Measurements from ENCODE around the gene HS6ST2.
"Not testable (repeated sequence)": the region's sequence is repeated elsewhere in the genome, so short reads cannot be mapped to it uniquely, and the experiment has no call there.

The HS6ST2 gene

DNA sequence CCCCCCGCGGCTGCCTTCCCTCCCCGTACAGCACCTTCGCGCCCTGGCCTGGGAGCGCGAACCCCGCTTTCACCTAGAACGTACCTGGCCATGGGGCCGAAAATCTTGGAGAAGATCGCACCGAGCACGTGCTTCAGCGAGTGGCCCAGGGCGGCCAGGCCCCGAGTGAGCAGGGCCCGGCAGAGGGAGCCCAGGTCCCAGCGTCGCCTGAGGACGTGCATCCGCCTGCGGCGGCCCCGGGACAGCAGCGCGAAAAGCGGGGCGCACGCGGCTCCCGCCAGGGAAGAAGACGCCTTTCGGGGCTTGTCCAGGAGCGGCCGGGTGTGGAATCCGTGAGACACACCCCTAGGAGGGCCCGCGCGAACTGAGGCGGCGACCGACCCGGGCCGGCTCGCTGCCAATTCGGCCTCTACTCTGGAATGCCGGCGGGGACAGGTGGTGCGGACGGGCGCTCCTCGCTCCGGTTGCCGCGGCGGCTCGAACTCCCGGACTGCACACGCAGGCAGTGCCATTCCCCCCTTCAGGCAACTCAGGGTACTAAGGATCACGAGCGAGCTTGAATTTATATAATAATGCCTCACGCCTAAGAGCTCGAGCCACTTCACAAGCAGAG lies at the start of gene HS6ST2:
Gene HS6ST2 (minus strand): TSS at position 539 of the 613 bp plus-strand sequence.
- DNase-seq, result peak; percentile 60

DNA sequence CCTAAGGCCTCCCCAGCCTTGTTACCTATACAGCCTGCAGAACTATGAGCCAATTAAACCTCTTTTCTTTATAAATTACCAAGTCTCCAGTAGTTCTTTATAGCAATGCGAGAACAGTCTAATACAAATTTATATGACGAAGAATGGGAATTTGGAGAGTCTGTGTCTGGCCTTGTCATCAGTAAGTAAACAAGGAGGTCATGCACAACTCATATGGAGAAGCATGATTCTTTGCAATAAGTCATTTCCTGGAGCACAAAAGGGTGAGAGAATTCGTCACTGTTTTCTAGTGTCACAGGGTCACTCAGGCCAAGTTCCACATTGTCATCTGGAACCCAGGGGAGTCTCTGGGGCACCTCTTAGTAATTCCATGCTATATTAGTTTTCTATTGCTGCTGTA lies 49.0 kb upstream of the HS6ST2 start:
- no peak for DNase-seq

DNA sequence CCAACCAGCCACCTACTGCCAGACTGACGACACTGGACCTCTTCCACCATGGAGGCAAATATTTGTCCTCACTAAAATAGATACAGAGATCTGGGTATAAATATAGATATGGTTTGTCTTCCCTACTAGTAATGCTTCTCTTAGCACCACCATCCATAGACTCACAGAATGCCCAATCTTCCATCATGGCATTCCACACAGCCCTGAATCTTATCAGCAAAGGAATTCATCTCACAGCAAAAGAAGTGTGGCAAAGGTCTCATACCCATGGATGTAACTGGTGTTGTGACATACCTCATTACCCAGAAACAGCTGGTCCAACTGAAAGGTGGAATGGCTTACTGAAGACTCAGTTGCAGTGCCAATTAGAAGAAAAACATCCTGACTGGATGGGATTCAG lies 47.2 kb upstream of the HS6ST2 start:
- DNase-seq, result no peak

DNA sequence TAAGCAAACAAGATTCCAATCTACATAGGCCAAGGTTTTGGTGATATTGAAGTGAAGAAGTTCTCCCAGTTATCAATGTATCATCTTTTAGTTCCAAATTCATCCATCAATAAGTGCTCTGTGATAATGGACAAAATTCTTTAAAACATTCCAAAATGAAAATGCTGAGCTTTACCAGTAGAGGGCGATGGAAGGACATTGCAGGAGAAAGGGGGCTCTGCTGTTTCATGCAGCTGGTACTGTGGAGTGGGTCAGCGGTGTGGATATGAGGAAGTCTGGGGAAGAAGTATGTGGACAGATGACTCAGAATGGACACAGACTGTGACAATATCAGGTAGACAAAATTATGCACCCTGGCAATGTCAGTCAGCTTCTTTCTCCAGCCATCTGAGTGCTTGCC lies 46.6 kb upstream of the HS6ST2 start:
- DNase-seq, result peak; percentile 39

DNA sequence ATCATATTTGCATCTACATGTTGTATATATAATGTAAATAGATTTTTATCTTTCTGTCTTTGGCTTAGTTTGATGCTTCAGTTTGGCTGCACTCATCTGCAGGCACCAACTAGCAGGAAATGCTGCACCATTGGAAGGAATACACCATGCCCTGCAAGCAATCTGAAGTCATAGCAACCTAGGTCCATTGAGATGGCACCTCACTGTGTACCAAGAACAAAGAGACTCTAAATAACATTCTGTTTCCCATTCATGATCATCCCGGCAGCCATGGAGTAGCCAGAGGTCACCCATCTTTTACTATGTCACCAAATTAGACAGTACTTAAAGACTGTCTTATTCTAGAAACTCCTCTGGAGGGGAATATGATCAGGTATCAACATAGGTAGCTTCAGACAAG lies 40.8 kb upstream of the HS6ST2 start:
- DNase-seq, result no peak

DNA sequence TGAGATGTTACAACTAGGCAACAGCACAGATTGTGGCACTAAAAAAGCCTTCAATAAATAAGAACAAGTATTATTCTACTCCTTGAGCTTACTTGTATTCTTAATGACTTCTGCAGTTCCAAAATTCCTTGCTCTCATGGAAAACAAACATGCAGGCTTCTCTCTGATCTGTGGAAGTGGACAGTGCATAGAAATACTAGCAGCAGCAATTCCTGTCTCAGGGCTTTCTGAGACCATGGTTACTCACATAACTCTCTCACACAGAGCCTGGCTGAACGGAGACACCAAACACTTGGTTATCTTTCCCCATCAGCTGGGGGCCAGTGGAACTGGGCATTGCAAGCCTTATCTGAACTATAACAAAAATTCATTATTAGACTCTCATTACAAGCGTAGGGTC lies 32.4 kb upstream of the HS6ST2 start:
- no peak for DNase-seq

DNA sequence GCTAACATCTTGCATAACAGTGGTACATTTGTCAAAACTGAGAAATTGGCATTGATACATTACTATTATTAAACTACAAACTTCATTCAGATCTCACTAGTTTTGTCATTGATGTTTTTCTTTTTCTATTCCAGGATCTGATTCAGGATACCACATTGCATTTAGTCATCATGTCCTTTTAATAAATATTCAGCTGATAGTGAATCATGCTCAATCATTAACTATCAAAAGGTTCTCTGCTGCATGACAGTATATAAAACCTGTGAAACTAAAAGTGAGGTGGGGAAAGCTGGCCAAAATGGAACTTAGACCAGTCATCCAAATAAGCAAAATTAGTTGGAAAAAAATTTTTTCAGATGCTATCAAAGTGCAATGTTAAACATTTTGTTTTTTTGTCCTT lies 28.1 kb upstream of the HS6ST2 start:
- DNase-seq, result no peak

DNA sequence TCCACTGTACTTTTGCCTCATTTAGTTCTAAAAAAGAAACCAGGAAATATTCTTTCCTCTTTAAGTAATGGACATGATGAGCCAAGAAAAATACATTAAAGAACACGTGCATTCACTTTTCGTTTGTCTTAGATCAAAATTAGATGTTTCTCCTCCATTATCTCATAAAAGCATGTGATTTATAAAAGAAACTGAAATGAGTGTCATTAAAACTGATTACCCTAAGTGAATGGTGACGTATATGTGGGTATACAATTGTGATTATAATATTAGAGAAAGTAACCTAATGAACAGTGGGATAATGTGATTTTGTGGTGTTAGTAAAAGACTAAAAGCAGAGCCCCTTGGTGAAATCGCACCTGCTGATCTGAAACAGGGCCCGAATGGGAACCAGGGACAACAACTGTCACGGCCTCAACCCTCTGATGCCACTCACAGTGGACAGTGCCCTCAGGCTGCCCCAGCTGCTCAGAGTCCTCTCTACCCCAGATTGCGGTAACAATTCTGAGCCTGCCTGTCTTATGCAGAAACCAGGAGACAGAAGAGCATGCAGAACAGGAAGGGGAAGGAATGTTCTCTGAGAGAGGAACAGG lies 25.7 kb upstream of the HS6ST2 start:
- no peak for DNase-seq

DNA sequence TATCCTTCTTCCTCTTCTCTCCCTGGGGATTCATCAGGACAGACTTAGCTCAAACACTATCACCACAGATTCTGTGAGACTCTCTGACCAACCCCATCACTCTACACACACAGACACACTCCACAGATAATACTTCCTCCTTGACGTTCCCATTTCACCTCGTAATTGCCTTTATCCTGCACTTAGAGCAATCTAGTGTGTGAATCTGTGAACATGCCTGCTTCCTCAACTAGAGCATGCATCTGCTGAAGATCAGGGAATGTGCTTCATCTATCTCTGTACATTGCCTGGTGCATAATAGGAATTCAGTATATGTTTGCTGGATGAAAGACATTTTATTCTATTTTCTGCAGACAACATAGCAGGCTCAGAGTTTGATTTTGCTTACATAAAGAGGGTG lies 25.1 kb upstream of the HS6ST2 start:
- no peak for DNase-seq

DNA sequence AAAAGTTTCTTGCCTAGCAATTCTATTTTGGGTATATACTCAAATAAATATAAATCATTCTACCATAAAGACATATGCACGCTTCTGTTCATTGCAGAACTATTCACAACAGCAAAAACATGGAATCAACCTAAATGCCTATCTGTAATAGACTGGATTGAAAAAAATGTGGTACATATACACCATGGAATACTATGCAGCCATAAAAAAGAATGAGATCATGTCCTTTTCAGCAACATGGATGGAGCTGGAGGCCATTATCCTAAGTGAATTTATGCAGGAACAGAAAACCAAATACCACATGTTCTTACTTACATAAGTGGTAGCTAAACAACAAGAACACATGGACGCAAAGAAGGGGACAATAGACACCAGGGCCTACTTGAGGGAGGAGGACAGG lies 21.6 kb upstream of the HS6ST2 start:
- not testable (repeated sequence) for DNase-seq

DNA sequence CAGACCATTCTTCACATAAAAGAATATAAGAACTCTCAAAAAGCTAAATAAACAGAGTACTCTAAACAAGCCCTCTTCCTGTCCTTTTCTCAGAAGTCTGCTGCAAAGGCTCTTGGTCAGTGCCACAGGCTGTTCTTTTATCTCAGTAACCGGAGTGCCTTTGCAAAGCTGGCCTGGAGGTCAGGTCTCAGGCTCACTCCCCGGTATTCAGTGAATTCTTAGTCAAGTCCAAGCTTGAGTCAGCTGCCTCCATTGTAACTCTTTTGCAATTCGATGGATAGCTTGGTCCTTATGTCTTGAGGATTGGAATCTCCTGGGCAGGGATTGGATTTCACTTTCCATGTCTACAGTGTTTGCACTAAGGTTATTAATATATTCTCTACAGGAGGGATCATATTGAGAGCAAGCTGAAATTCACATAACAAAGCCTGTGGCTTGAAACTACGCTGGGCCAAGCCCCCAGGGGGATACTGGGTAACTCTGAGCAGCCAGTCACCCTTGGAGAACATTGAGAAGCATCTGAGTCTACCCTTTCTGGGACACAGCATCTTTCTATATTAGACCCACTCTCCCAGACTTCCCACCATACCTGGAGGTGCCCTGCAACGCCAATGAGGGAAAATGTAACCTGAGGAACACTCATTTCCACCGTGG lies 10.0 kb upstream of the HS6ST2 start:
- DNase-seq, result no peak

DNA sequence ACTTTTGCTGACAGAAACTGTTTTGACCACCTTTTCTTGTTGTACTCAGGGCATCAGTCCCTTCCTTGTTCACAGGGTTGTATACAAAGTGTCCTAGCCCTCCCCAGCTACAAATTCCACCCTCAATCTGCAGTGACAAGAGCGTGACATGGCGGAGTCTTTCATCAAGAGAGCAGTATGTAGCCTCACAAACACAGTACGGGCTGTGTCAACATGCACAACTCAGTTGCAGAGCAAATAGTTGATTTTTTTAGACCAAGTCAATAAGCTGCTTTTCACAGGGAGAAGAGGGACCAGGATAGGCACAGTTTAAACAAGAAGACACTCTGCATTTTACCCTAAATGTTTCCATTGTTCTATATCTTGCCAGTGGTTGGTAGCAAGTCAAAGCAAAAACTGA lies 8.6 kb upstream of the HS6ST2 start:
- DNase-seq, result no peak

DNA sequence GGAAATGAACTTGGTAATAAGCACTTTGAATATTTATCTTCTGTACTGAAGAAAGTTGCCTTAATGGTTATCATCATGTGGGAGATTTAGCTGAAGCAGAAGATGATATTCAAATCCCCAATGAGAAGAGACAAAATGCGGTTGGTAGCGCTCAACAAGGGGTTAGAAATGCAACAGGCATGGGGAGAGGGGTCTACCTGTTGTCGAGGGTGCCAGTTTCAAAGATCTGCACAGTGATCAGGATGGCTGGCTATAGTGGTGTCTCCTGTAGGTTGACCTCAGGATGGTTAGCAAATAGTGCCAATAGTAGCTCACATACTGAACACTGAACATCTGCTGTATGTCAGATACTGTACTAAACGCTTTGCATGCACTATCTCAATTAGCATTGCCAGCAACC lies 7.0 kb upstream of the HS6ST2 start:
- no peak for DNase-seq

DNA sequence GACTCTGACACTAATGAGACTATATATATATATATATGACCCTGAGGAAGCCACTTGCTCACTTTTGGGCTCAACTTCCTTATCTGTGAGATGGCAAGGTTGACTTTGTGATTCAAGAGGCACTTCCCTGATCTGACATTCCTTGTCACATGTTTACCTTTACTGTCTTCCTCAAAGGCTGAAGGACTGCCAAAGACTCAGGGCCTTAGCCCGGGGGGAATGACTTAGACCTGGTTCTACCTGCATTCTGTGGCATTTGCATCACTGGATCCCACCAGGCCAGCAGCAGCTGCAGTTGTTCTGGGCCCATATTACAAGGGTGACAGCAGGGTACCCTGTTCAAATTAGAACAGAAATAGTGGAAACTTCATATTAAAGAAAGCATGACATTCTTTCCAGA lies 3.1 kb upstream of the HS6ST2 start:
- no peak for DNase-seq

DNA sequence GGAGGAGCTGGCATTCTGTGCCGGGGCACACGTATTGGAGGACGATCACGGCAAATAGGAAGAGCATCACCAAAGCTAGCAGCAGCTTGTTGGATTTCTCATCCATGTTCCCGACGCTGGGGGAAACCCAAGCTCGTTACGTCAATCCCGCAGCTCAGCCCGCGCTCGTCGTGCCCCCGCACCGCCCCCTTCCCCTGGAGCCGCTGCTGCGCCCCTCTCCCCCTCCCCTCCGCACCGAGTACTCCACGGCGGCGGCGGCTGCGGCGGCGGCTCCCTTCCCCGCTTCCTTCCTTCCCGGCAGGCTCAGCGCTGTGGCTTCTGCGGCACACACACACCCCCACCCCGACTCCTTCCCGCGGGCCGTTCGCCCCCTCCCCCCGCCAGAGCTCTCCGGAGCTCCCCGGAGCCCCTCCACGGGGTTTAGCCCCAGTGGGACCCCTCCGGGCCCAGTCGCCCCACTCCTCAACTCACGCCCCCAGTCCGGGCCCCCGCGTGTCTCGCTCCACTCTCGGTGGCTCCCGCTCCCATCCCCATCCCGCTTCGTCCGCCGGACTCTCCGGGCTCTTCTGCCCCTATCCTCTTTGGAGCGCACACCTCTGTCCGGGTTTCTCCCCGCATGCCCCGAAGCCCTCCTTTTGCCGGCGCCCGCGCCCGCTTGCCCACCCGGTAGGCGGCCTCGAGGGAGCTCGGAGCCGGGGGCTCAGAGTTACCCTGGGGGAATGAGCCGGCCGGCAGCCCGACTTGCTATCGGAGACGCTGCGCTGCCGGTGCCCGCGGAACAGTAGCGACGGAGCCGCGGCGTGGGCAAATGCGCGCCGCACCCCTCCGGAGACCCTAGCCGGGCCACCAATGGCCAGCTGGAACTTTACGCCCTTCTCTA lies 978 bp downstream of the HS6ST2 start:
- peak; percentile 77 for DNase-seq

DNA sequence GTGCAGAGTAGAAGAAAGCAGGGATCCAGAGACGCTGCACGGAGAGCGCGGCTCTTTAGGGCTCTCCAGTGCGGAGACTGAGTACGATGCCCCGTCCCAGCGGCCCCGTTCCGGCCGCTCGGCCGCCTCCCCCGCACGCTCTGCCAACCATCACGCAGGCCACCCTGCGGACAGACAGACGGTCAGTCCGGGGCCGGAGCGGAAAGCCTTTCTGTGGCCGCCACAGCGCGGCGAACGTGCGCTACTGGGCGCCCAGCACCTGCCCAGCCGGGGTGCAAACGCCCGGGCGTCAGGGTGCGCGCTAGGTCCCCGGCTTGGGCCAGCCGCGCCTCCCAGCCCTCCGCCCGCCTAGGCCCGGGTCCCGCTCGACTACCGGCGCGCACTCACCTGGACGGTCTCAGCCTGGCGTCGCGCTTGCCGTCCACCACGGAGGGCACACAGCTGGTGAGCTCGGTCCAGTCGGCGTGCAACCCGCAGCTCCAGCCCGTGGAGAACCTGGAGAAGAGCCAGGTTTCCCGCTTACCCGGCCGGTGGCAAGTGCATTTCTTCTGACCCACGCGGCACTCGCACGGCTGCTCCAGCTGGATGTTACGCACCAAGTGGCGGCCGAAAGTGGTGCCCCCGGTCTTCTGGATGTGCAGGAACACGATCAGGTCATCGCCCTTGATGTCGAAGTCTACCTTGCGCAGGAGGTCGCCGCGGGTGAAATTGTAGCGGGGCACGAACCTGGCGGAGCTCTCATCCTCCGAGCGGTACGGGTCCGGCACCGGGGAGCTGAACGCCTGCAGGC lies 1.8 kb downstream of the HS6ST2 start:
- peak; percentile 54 for DNase-seq

DNA sequence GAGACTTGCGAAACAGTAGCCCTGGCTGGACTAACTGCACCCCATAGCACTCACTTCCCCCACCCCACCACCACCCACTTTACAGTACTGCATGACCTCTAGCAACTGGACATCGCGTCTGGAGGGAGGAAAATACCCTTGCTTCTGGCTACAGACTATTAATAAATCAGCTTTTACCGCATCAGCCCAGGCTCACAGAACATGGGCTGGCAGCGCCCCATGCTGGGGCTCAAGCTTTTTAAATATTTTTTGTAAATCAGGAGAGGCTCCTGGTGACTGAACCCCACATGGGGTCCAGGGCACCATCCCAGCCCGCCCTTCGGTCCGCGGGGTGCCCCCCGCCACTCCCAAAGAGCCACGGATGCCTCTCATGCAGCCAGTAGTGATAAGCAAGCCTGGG lies 2.7 kb downstream of the HS6ST2 start:
- peak; percentile 30 for DNase-seq

DNA sequence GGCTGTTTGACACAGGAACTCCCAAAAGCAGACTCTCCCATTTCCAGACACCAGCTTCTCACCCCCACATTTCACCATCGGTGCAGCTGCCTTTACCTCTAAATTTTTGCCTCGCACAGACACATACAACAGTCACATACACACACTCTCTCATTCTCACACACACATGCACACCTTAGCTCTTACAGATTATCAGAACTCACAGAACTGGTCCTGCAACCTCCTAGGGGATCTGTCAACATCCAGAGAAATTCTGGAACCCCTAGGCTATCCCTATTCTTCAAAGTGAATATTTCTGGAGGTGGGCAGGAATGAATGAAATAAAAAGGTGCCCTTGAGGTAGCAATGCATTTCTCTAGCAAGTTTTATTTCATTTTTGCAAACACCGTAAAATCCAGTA lies 4.1 kb downstream of the HS6ST2 start:
- no peak for DNase-seq

DNA sequence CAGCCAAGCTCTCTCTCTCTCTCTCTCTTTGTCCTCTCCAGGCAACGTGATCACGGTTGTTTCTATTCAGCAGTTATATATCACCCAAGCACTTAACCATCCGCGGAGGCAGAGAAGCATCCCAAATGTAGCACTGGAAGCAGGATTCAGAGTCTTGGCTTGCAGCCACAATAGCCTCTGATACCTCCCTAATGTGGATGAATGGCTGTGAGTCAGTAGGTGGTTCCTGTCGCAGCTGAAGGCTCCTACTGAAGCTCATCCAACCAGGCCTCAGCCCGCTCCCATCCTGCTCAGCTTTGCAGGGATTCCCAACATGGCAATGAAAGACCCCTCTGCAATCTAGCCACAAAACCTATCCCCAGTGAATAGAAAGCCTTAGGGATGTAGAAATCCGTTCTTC lies 5.1 kb downstream of the HS6ST2 start:
- no peak for DNase-seq

DNA sequence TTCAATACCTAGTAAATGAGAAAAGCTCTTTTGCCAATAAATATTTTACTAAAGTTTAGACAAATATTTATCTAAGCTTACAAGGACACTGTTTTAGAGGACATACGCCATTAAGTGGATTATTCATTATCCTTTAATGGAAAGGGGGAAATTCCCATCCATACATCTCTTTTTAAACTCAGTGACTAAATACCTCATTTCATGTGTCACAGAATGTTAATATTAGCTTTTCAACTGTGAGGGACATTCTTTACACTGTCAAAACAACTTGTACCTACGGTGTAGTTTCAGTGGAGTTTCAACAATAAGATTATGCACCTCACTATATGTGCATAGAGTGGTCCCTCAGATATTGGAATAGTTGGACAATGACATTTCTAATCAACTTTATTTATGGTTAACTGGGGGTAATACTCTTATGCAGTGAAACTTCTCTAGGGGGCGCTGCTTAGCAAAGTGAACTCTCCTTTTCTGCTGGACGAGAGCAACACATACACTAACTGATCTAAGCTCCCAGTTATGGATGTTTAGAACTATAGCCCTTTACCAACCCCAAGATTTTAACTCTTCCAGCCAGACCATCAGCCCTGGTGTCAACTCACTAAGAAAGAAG lies 9.7 kb downstream of the HS6ST2 start:
- no peak for DNase-seq

DNA sequence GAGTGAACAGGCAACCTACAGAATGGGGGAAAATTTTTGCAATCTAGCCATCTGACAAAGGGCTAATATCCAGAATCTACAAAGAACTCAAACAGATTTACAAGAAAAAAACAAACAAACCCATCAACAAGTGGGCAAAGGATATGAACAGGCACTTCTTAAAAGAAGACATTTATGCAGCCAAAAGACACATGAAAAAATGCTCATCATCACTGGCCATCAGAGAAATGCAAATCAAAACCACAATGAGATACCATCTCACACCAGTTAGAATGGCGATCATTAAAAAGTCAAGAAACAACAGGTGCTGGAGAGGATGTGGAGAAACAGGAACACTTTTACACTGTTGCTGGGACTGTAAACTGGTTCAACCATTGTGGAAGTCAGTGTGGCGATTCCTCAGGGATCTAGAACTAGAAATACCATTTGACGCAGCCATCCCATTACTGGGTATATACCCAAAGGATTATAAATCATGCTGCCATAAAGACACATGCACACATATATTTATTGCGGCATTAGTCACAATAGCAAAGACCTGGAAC lies 13.3 kb downstream of the HS6ST2 start:
- not testable (repeated sequence) for DNase-seq

DNA sequence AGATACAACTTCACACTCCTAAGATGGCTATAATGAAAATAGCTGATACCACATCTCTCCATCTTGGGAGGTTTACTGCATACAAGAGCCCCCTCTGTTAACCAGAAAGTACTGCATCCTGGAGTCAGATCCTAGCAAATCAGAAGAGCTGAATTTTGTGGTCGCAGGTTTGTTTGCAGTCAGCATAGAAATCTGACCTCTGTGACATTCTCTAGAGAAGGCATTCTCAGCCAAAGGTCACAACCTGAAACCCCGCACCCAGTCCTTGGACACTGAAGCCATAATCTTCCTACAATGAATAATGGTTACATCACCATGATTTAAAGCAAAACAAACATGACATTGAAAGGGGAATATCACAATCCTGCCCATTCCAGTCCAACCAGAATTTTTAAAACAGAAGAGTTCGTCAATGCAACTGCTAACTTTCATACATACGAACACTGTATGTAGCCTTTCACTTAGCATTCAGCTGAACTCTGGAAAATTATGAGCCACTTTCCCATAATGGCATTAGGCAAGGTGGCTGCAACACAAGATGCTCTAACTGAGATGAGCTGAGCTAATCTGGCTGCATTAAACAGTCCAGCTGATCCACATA lies 17.6 kb downstream of the HS6ST2 start:
- no peak for DNase-seq

Data from eye (tissue), 1 donor.